Measurements from ENCODE around the gene AHSA1.
"Not testable (repeated sequence)": the region's sequence is repeated elsewhere in the genome, so short reads cannot be mapped to it uniquely, and the experiment has no call there.

Gene AHSA1

DNA sequence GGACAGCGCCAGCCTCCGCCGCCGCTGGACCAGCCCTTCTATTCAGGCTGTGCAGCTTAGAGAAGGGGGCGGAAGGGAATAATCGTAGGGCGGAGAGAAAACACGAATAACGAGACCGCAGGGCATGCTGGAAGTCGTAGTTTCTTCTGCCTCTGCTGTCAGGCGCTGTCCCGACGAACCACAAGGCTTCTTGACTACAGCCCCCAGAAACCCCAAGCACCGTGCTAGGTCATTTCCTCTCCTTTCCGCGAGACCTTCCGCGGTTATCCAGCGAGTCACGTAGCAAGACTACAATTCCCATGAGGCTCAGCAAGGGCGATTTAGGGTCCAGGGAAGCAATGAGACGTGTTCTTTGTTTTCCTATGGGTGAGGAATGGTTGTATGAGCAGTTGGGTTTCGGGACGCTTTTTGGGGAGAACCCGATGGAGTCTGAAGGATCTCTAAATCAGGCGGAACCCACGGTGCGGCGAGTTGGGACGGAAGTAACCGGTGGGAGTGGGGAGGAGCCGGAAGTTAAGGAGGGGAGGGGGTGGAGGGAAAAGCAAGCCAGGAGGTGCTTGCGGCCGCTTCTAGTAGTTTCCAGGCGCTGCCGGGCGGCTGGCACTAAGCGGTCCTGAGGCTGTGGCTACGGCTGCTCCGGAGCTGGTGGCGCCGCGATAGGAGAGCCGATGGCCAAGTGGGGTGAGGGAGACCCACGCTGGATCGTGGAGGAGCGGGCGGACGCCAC is at the start of gene AHSA1, which contains the start of gene VIPAS39:
Gene AHSA1, plus strand, starts transcription at position 572 of the 727 bp plus-strand sequence. Its CDS starts 97 bp downstream, at position 669.
Gene VIPAS39, minus strand, starts transcription at position 80 of the 727 bp plus-strand sequence. CDS start 3,499 bp downstream, outside the sequence.
- Histone ChIP-seq H3K4me1 (ENCODE audit: control insufficient read depth, insufficient read depth, low read length, unreplicated experiment) (peaks cover 15% of the 10 kb centered on the region), H3K36me3 (ENCODE audit: insufficient read depth, low read length) (peaks cover 29% of the 10 kb centered on the region), H3K79me2 (ENCODE audit: control insufficient read depth, insufficient read depth, low read length, unreplicated experiment) (peaks cover 55% of the 10 kb centered on the region), H2AFZ (ENCODE audit: low read length, unreplicated experiment) (peak within 1 kb of the TSS; percentile 99), H3K27me3 (ENCODE audit: insufficient read depth, low read length) (no peaks in the 10 kb centered on the region), H3K27ac (ENCODE audit: low read depth, low read length) (peak within 1 kb of the TSS; percentile 90), H3K4me3 (ENCODE audit: low read depth, low read length) (peak within 1 kb of the TSS; percentile 96)

DNA sequence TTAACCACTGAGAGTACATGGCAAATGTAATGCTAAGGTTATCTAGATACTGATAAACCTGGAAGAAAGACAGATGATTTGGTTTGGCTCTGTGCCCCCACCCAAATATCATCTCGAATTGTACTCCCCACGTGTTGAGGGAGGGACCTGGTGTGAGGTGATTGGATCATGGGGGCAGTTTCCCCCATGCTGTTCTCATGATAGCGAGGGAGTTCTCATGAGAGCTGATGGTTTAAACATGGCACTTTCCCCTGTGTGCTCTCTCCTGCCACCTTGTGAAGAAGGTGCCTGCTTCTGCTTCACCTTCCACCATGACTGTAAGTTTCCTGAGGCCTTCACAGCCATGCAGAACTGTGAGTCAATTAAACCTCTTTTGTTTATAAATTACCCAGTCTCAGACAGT is 48.8 kb upstream of the AHSA1 start:
- no peaks in the 10 kb centered on the region for H3K36me3 ChIP-seq (ENCODE audit: insufficient read depth, low read length)
- H3K4me3 ChIP-seq (ENCODE audit: low read depth, low read length), result no peak overlapping the region
- no peak overlapping the region for H2AFZ ChIP-seq (ENCODE audit: low read length, unreplicated experiment)
- H3K27ac ChIP-seq (ENCODE audit: low read depth, low read length), result no peak overlapping the region
- no peaks in the 10 kb centered on the region for H3K79me2 ChIP-seq (ENCODE audit: control insufficient read depth, insufficient read depth, low read length, unreplicated experiment)
- H3K27me3 ChIP-seq (ENCODE audit: insufficient read depth, low read length), result no peaks in the 10 kb centered on the region
- H3K4me1 ChIP-seq (ENCODE audit: control insufficient read depth, insufficient read depth, low read length, unreplicated experiment), result no peaks in the 10 kb centered on the region

DNA sequence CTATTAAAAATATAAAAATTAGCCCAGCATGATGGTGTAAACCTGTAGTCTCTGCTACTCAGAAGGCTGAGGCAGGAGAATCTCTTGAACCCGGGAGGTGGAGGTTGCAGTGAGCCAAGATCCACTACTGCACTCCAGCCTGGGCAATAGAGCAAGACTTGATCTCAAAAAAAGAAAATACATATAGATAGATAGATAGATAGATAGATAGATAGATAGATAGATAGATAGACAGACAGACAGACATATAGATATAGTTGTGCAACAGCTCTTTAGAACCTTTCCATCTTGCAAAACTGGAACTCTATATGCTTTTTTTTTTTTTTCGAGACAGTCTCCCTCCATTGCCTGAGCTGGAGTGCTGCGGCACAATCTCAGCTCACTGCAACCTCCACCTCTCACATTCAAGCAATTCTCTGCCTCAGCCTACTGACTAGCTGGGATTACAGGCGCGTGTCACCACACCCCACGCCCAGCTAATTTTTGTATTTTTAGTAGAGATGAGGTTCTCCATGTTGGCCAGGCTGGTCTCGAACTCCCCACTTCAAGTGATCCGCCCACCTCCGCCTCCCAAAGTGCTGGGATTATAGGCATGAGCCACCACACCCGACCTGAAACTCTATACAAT is 42.4 kb upstream of the AHSA1 start:
- H3K36me3 ChIP-seq (ENCODE audit: insufficient read depth, low read length); H3K4me1 ChIP-seq (ENCODE audit: control insufficient read depth, insufficient read depth, low read length, unreplicated experiment); H2AFZ ChIP-seq (ENCODE audit: low read length, unreplicated experiment); H3K27ac ChIP-seq (ENCODE audit: low read depth, low read length); H3K27me3 ChIP-seq (ENCODE audit: insufficient read depth, low read length); H3K4me3 ChIP-seq (ENCODE audit: low read depth, low read length); H3K79me2 ChIP-seq (ENCODE audit: control insufficient read depth, insufficient read depth, low read length, unreplicated experiment): not testable (repeated sequence)

DNA sequence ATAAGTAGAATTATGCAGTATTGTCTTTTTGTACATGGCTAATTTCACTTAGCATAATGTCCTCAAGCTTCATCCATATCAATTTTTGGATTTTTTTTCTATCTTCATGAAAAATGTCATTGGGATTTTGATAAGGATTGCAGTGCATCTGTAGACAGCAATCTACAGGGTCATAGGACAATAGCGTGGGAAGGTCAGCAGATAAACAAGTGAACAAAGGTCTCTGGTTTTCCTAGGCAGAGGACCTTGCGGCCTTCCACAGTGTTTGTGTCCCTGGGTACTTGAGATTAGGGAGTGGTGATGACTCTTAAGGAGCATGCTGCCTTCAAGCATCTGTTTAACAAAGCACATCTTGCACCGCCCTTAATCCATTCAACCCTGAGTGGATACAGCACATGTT is 41.8 kb upstream of the AHSA1 start:
- not testable (repeated sequence) for H2AFZ ChIP-seq (ENCODE audit: low read length, unreplicated experiment); H3K4me1 ChIP-seq (ENCODE audit: control insufficient read depth, insufficient read depth, low read length, unreplicated experiment); H3K27me3 ChIP-seq (ENCODE audit: insufficient read depth, low read length); H3K4me3 ChIP-seq (ENCODE audit: low read depth, low read length); H3K36me3 ChIP-seq (ENCODE audit: insufficient read depth, low read length); H3K27ac ChIP-seq (ENCODE audit: low read depth, low read length); H3K79me2 ChIP-seq (ENCODE audit: control insufficient read depth, insufficient read depth, low read length, unreplicated experiment)

GRCh38 chr14:77416836-77417235 is 41.1 kb upstream of the AHSA1 start:
- peaks cover 6% of the 10 kb centered on the region for H3K4me1 ChIP-seq (ENCODE audit: control insufficient read depth, insufficient read depth, low read length, unreplicated experiment)
- no peak overlapping the region for H3K27ac ChIP-seq (ENCODE audit: low read depth, low read length)
- H2AFZ ChIP-seq (ENCODE audit: low read length, unreplicated experiment), result no peak overlapping the region

DNA sequence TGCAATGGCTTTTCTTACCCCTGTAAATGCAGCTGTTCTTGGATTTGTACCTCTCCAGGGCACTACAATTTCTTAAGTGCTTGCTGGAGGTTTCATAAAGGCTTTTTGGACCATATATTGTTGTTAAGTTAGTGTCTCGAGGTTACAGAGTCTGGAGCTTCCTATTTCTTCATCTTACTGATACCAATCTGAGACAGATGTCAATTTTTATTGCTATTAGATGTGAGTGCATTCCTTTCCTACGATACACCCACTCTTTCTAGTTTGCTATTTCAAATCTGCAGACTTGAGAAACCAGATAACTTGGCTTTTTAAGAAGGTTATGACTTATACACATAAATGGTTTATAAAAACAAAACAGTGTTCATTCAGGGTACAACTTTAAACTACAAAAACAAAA is 36.7 kb upstream of the AHSA1 start:
- no peak overlapping the region for H3K4me3 ChIP-seq (ENCODE audit: low read depth, low read length)
- H3K79me2 ChIP-seq (ENCODE audit: control insufficient read depth, insufficient read depth, low read length, unreplicated experiment), result no peaks in the 10 kb centered on the region
- no peak overlapping the region for H3K27ac ChIP-seq (ENCODE audit: low read depth, low read length)
- no peak overlapping the region for H2AFZ ChIP-seq (ENCODE audit: low read length, unreplicated experiment)
- H3K4me1 ChIP-seq (ENCODE audit: control insufficient read depth, insufficient read depth, low read length, unreplicated experiment), result peaks cover 7% of the 10 kb centered on the region
- no peaks in the 10 kb centered on the region for H3K27me3 ChIP-seq (ENCODE audit: insufficient read depth, low read length)
- H3K36me3 ChIP-seq (ENCODE audit: insufficient read depth, low read length), result peaks cover 20% of the 10 kb centered on the region; the same call in 1 of the 2 replicates

More at GRCh38 chr14:77416836-77417235, 41.1 kb upstream of the AHSA1 start:
- Histone ChIP-seq H3K79me2 (ENCODE audit: control insufficient read depth, insufficient read depth, low read length, unreplicated experiment) (no peaks in the 10 kb centered on the region), H3K27me3 (ENCODE audit: insufficient read depth, low read length) (no peaks in the 10 kb centered on the region), H3K4me3 (ENCODE audit: low read depth, low read length) (no peak overlapping the region), H3K36me3 (ENCODE audit: insufficient read depth, low read length) (no peaks in the 10 kb centered on the region)

DNA sequence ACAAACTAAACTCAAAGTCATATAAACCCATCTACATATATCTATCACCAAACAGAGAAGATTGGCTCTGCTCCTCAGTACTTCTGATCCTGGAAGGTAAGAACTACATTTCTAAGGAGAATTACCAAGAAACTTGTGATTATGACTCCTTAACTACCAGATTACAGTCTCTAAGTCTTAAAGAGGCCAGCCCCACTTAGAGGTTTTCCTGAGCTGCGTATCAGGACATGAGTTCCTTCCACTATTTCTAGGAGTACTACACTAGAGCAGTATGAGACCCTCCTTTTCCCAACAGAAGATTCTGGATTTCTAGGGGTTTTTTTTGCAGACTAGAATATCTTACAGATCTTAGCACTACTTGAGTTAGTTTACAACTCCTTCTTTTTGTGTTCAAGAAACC is 34.5 kb upstream of the AHSA1 start, which contains the start of gene NOXRED1:
Gene NOXRED1, minus strand, starts transcription at position 101 of the 400 bp plus-strand sequence. CDS start 634 bp downstream, outside the sequence.
- Histone ChIP-seq H3K4me3 (ENCODE audit: low read depth, low read length) (no peak within 1 kb of the TSS), H2AFZ (ENCODE audit: low read length, unreplicated experiment) (no peak within 1 kb of the TSS), H3K27me3 (ENCODE audit: insufficient read depth, low read length) (no peaks in the 10 kb centered on the region), H3K79me2 (ENCODE audit: control insufficient read depth, insufficient read depth, low read length, unreplicated experiment) (no peaks in the 10 kb centered on the region), H3K27ac (ENCODE audit: low read depth, low read length) (no peak within 1 kb of the TSS), H3K36me3 (ENCODE audit: insufficient read depth, low read length) (peaks cover 28% of the 10 kb centered on the region; the same call in 1 of the 2 replicates), H3K4me1 (ENCODE audit: control insufficient read depth, insufficient read depth, low read length, unreplicated experiment) (peaks cover 7% of the 10 kb centered on the region)

DNA sequence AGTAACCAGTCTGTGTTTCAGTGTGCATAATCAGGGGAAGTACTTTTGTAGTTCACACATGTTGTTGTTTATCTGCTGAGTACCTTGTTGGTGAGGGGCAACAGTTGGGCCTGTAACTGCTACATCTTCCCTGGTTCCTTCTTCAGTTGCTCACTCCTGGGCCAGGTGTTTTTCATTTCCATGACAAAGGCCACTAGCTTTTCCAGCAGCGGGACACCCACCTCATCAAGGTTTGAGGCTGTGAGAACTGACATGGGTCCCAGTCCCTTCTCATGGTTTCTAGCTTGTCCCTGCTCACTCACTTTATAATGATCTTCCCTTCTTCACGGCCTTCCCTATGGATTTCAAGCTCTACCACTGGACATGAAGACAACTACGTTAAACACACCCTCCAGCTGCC is 33.0 kb upstream of the AHSA1 start:
- Histone ChIP-seq H3K4me1 (ENCODE audit: control insufficient read depth, insufficient read depth, low read length, unreplicated experiment) (peaks cover 7% of the 10 kb centered on the region), H3K36me3 (ENCODE audit: insufficient read depth, low read length) (peaks cover 41% of the 10 kb centered on the region), H3K27me3 (ENCODE audit: insufficient read depth, low read length) (no peaks in the 10 kb centered on the region), H3K27ac (ENCODE audit: low read depth, low read length) (no peak overlapping the region), H3K79me2 (ENCODE audit: control insufficient read depth, insufficient read depth, low read length, unreplicated experiment) (no peaks in the 10 kb centered on the region), H2AFZ (ENCODE audit: low read length, unreplicated experiment) (no peak overlapping the region), H3K4me3 (ENCODE audit: low read depth, low read length) (no peak overlapping the region)

GRCh38 chr14:77426396-77426795 is 31.5 kb upstream of the AHSA1 start:
- Histone ChIP-seq H3K79me2 (ENCODE audit: control insufficient read depth, insufficient read depth, low read length, unreplicated experiment) (no peaks in the 10 kb centered on the region), H3K4me1 (ENCODE audit: control insufficient read depth, insufficient read depth, low read length, unreplicated experiment) (peaks cover 5% of the 10 kb centered on the region), H3K27ac (ENCODE audit: low read depth, low read length) (no peak overlapping the region), H3K4me3 (ENCODE audit: low read depth, low read length) (no peak overlapping the region), H3K27me3 (ENCODE audit: insufficient read depth, low read length) (no peaks in the 10 kb centered on the region), H2AFZ (ENCODE audit: low read length, unreplicated experiment) (no peak overlapping the region), H3K36me3 (ENCODE audit: insufficient read depth, low read length) (peaks cover 43% of the 10 kb centered on the region)

- H2AFZ ChIP-seq (ENCODE audit: low read length, unreplicated experiment), result no peak overlapping the region
- no peaks in the 10 kb centered on the region for H3K27me3 ChIP-seq (ENCODE audit: insufficient read depth, low read length)
- no peaks in the 10 kb centered on the region for H3K79me2 ChIP-seq (ENCODE audit: control insufficient read depth, insufficient read depth, low read length, unreplicated experiment)
- H3K27ac ChIP-seq (ENCODE audit: low read depth, low read length), result no peak overlapping the region
- peaks cover 12% of the 10 kb centered on the region for H3K4me1 ChIP-seq (ENCODE audit: control insufficient read depth, insufficient read depth, low read length, unreplicated experiment)
- no peak overlapping the region for H3K4me3 ChIP-seq (ENCODE audit: low read depth, low read length)
- peaks cover 34% of the 10 kb centered on the region for H3K36me3 ChIP-seq (ENCODE audit: insufficient read depth, low read length)
Observed at GRCh38 chr14:77436042-77436441, 21.9 kb upstream of the AHSA1 start.

GRCh38 chr14:77438596-77438995 is 19.3 kb upstream of the AHSA1 start:
- no peak overlapping the region for H3K4me3 ChIP-seq (ENCODE audit: low read depth, low read length)

More at GRCh38 chr14:77438596-77438995, 19.3 kb upstream of the AHSA1 start:
- Histone ChIP-seq H3K36me3 (ENCODE audit: insufficient read depth, low read length) (peaks cover 48% of the 10 kb centered on the region), H3K27me3 (ENCODE audit: insufficient read depth, low read length) (no peaks in the 10 kb centered on the region), H3K79me2 (ENCODE audit: control insufficient read depth, insufficient read depth, low read length, unreplicated experiment) (no peaks in the 10 kb centered on the region), H3K27ac (ENCODE audit: low read depth, low read length) (no peak overlapping the region), H2AFZ (ENCODE audit: low read length, unreplicated experiment) (no peak overlapping the region), H3K4me1 (ENCODE audit: control insufficient read depth, insufficient read depth, low read length, unreplicated experiment) (peaks cover 12% of the 10 kb centered on the region)
